ENCODE results near the gene ZNF691.

Gene ZNF691

GRCh38 chr1:42815941-42816584 lies 30.4 kb upstream of the ZNF691 start:
- Histone ChIP-seq H4K8ac (ENCODE audit: low read depth, low read length) (peak overlapping the region; percentile 18), H4K91ac (ENCODE audit: low read depth, low read length) (peak overlapping the region; percentile 0), H3K9me3 (ENCODE audit: insufficient read depth, low read depth, low read length) (no peaks in the 10 kb centered on the region), H2BK12ac (ENCODE audit: low read length) (no peak overlapping the region), H3K9ac (ENCODE audit: low read length) (peak overlapping the region; percentile 25), H3K14ac (ENCODE audit: low read length) (no peak overlapping the region), H2BK5ac (ENCODE audit: low read depth, low read length, poor library complexity) (peak overlapping the region; percentile 6), H3K79me2 (ENCODE audit: control insufficient read depth, insufficient read depth, low read length, poor library complexity) (peaks cover 7% of the 10 kb centered on the region), H3K79me1 (ENCODE audit: low read length) (peaks cover 6% of the 10 kb centered on the region), H3K4me3 (ENCODE audit: low read depth, low read length) (no peak overlapping the region), H2AFZ (ENCODE audit: insufficient read depth, low read length, poor library complexity) (no peak overlapping the region), H4K12ac (ENCODE audit: low read depth, low read length) (no peak overlapping the region), H3K4me2 (ENCODE audit: low read length) (peak overlapping the region; percentile 75), H3K23ac (ENCODE audit: low read length) (no peak overlapping the region), H3K36me3 (ENCODE audit: control insufficient read depth in 1 of 2, insufficient read depth in 2 of 2, low read length in 2 of 2) (no peaks in the 10 kb centered on the region), H2BK120ac (ENCODE audit: insufficient read depth, low read length, poor library complexity) (no peak overlapping the region), H2AK5ac (ENCODE audit: low read length) (peak overlapping the region; percentile 49), H3K4ac (ENCODE audit: low read depth, low read length) (no peak overlapping the region), H3K4me1 (ENCODE audit: control insufficient read depth in 1 of 2, insufficient read depth in 2 of 2, low read length in 2 of 2) (peaks cover 8% of the 10 kb centered on the region in 2 experiments), H3K27me3 (ENCODE audit: insufficient read depth, low read length) (no peaks in the 10 kb centered on the region), H3K18ac (ENCODE audit: low read length) (no peak overlapping the region), H3K27ac (ENCODE audit: low read depth, low read length) (peak overlapping the region; percentile 83)
- no peak for DNase-seq
- WGBS (ENCODE audit: extremely low coverage, insufficient coverage, insufficient read length): no CpG with 5 or more reads among the region's 7 CpGs

DNA sequence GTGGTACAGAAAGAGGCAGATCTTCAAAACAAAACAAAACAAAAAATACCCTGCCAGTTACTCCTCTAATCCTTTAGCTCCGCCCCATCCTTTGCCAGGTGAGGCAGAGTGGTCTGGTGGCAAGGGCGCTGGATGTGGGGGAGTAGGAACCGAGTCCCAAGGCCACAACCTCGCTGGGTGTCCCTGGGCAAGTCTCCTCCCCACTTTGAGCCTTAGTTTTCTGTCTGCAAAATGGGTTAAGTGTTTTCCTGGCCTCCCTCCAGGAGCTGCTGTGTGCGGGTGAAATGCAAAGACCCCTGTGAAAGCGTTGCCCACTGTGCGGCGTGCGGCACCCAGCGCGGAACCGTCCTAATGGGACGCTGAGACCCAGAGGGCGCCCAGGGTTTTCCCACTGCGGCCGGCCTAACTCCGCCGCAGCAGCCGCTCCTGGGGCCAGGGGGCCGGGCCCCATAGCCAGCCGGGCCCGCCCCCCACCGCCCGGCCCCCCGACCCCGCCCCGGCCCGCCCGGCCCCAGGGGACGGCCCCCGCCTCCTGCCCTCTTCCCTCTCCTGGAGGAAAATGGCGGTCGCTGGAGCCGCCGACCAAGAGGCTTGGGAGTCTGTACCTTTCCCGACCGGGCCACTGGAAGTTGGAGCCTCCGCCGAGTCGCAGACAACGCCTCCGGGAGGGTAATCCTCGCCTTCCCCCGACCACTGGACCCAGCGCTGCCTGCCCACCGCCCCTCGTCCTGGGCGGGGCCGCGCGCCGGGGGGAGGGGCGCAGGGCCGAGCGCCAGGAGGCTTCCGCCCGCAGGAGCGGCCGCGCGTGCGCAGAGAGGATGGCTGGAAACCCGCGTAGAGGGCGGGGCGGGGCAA lies 29.6 kb upstream of the ZNF691 start, which contains the start of the genes ERMAP and SVBP:
Gene ERMAP, plus strand, starts transcription at position 538 of the 855 bp plus-strand sequence. CDS start 13,327 bp downstream, outside the sequence.
Gene SVBP, minus strand, starts transcription at position 813 of the 855 bp plus-strand sequence. CDS start 853 bp downstream, outside the sequence.
- Histone ChIP-seq H3K27ac (ENCODE audit: low read depth, low read length) (peak within 1 kb of the TSS; percentile 100), H3K79me1 (ENCODE audit: low read length) (peaks cover 6% of the 10 kb centered on the region), H3K9ac (ENCODE audit: low read length) (peak within 1 kb of the TSS; percentile 99), H4K8ac (ENCODE audit: low read depth, low read length) (peak within 1 kb of the TSS; percentile 97), H3K4me1 (ENCODE audit: control insufficient read depth in 1 of 2, insufficient read depth in 2 of 2, low read length in 2 of 2) (peaks cover 8% of the 10 kb centered on the region in 2 experiments), H2BK120ac (ENCODE audit: insufficient read depth, low read length, poor library complexity) (peak within 1 kb of the TSS; percentile 97), H2BK5ac (ENCODE audit: low read depth, low read length, poor library complexity) (peak within 1 kb of the TSS; percentile 93), H2BK12ac (ENCODE audit: low read length) (peak within 1 kb of the TSS; percentile 51), H3K79me2 (ENCODE audit: control insufficient read depth, insufficient read depth, low read length, poor library complexity) (peaks cover 7% of the 10 kb centered on the region), H3K27me3 (ENCODE audit: insufficient read depth, low read length) (no peaks in the 10 kb centered on the region), H2AFZ (ENCODE audit: insufficient read depth, low read length, poor library complexity) (peak within 1 kb of the TSS; percentile 91), H3K4ac (ENCODE audit: low read depth, low read length) (peak within 1 kb of the TSS; percentile 92), H3K4me2 (ENCODE audit: low read length) (peak within 1 kb of the TSS; percentile 75), H3K36me3 (ENCODE audit: control insufficient read depth in 1 of 2, insufficient read depth in 2 of 2, low read length in 2 of 2) (no peaks in the 10 kb centered on the region), H3K9me3 (ENCODE audit: insufficient read depth, low read depth, low read length) (no peaks in the 10 kb centered on the region), H3K14ac (ENCODE audit: low read length) (peak within 1 kb of the TSS; percentile 90), H4K91ac (ENCODE audit: low read depth, low read length) (peak within 1 kb of the TSS; percentile 88), H3K18ac (ENCODE audit: low read length) (peak within 1 kb of the TSS; percentile 92), H2AK5ac (ENCODE audit: low read length) (peak within 1 kb of the TSS; percentile 80), H3K4me3 (ENCODE audit: low read depth, low read length) (peak within 1 kb of the TSS; percentile 94), H3K23ac (ENCODE audit: low read length) (no peak within 1 kb of the TSS), H4K12ac (ENCODE audit: low read depth, low read length) (peak within 1 kb of the TSS; percentile 87)
- no CpG with 5 or more reads among the region's 66 CpGs for WGBS (ENCODE audit: extremely low coverage, insufficient coverage, insufficient read length)
- DNase-seq: peak; percentile 85 to 96

DNA sequence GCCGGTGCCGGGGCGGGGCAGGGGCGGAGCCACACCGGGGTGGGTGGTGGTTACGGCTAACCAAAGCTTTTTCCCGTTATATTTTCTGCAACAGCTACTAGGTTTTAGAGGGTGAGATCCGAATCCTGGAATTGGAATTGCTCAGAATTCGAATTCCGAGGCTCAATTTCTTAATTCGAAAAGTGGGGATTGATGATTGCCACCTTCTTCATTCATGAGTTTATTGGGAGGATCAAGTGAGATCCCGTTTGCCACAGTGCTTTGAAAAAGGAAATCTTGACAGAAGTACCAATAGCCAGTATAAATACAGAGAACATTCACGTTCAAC lies 29.0 kb upstream of the ZNF691 start:
- Histone ChIP-seq H2BK120ac (ENCODE audit: insufficient read depth, low read length, poor library complexity) (no peak overlapping the region), H3K23ac (ENCODE audit: low read length) (no peak overlapping the region), H4K91ac (ENCODE audit: low read depth, low read length) (no peak overlapping the region), H3K27ac (ENCODE audit: low read depth, low read length) (no peak overlapping the region), H3K18ac (ENCODE audit: low read length) (no peak overlapping the region), H3K14ac (ENCODE audit: low read length) (no peak overlapping the region), H3K27me3 (ENCODE audit: insufficient read depth, low read length) (no peaks in the 10 kb centered on the region), H4K8ac (ENCODE audit: low read depth, low read length) (no peak overlapping the region), H3K36me3 (ENCODE audit: control insufficient read depth in 1 of 2, insufficient read depth in 2 of 2, low read length in 2 of 2) (no peaks in the 10 kb centered on the region), H3K79me1 (ENCODE audit: low read length) (peaks cover 6% of the 10 kb centered on the region), H2AFZ (ENCODE audit: insufficient read depth, low read length, poor library complexity) (no peak overlapping the region), H3K4ac (ENCODE audit: low read depth, low read length) (no peak overlapping the region), H2AK5ac (ENCODE audit: low read length) (no peak overlapping the region), H3K9me3 (ENCODE audit: insufficient read depth, low read depth, low read length) (no peaks in the 10 kb centered on the region), H2BK12ac (ENCODE audit: low read length) (no peak overlapping the region), H4K12ac (ENCODE audit: low read depth, low read length) (no peak overlapping the region), H3K79me2 (ENCODE audit: control insufficient read depth, insufficient read depth, low read length, poor library complexity) (peaks cover 7% of the 10 kb centered on the region), H2BK5ac (ENCODE audit: low read depth, low read length, poor library complexity) (no peak overlapping the region), H3K4me1 (ENCODE audit: control insufficient read depth in 1 of 2, insufficient read depth in 2 of 2, low read length in 2 of 2) (peaks cover 8% of the 10 kb centered on the region in 2 experiments), H3K4me3 (ENCODE audit: low read depth, low read length) (no peak overlapping the region), H3K4me2 (ENCODE audit: low read length) (peak overlapping the region; percentile 61), H3K9ac (ENCODE audit: low read length) (no peak overlapping the region)
- no peak for DNase-seq
- WGBS (ENCODE audit: extremely low coverage, insufficient coverage, insufficient read length): no CpG with 5 or more reads among the region's 13 CpGs

- no peak overlapping the region for H2BK12ac ChIP-seq (ENCODE audit: low read length)
- no peak overlapping the region for H3K4me2 ChIP-seq (ENCODE audit: low read length)
- H3K27ac ChIP-seq (ENCODE audit: low read depth, low read length): no peak overlapping the region
- H3K4me3 ChIP-seq (ENCODE audit: low read depth, low read length): no peak overlapping the region
- H3K23ac ChIP-seq (ENCODE audit: low read length): no peak overlapping the region
- WGBS (ENCODE audit: extremely low coverage, insufficient coverage, insufficient read length): no CpG with 5 or more reads among the region's 3 CpGs
- H2BK120ac ChIP-seq (ENCODE audit: insufficient read depth, low read length, poor library complexity): no peak overlapping the region
- no peak overlapping the region for H2AFZ ChIP-seq (ENCODE audit: insufficient read depth, low read length, poor library complexity)
- H3K4me1 ChIP-seq (ENCODE audit: control insufficient read depth in 1 of 2, insufficient read depth in 2 of 2, low read length in 2 of 2): peaks cover 8% of the 10 kb centered on the region in 2 experiments
- H2AK5ac ChIP-seq (ENCODE audit: low read length): no peak overlapping the region
- H3K9me3 ChIP-seq (ENCODE audit: insufficient read depth, low read depth, low read length): no peaks in the 10 kb centered on the region
- H3K9ac ChIP-seq (ENCODE audit: low read length): no peak overlapping the region
- no peak overlapping the region for H4K8ac ChIP-seq (ENCODE audit: low read depth, low read length)
- DNase-seq: no peak
- H4K91ac ChIP-seq (ENCODE audit: low read depth, low read length): no peak overlapping the region
- no peak overlapping the region for H3K18ac ChIP-seq (ENCODE audit: low read length)
- H3K36me3 ChIP-seq (ENCODE audit: control insufficient read depth in 1 of 2, insufficient read depth in 2 of 2, low read length in 2 of 2): no peaks in the 10 kb centered on the region
- H4K12ac ChIP-seq (ENCODE audit: low read depth, low read length): no peak overlapping the region
- H2BK5ac ChIP-seq (ENCODE audit: low read depth, low read length, poor library complexity): no peak overlapping the region
- H3K79me2 ChIP-seq (ENCODE audit: control insufficient read depth, insufficient read depth, low read length, poor library complexity): peaks cover 7% of the 10 kb centered on the region
- no peaks in the 10 kb centered on the region for H3K27me3 ChIP-seq (ENCODE audit: insufficient read depth, low read length)
- H3K79me1 ChIP-seq (ENCODE audit: low read length): peaks cover 6% of the 10 kb centered on the region
- H3K14ac ChIP-seq (ENCODE audit: low read length): no peak overlapping the region
- H3K4ac ChIP-seq (ENCODE audit: low read depth, low read length): no peak overlapping the region
These were observed 28.4 kb upstream of the ZNF691 start for GRCh38 chr1:42817976-42818375.
